Cortex of kidney (tissue), 1 donor: ENCODE data around the gene CDH4.

Experiments used
- DNase-seq: peaks from one replicate; lab custom pipeline; 2025; lab: John Stamatoyannopoulos, UW

The CDH4 gene

DNA sequence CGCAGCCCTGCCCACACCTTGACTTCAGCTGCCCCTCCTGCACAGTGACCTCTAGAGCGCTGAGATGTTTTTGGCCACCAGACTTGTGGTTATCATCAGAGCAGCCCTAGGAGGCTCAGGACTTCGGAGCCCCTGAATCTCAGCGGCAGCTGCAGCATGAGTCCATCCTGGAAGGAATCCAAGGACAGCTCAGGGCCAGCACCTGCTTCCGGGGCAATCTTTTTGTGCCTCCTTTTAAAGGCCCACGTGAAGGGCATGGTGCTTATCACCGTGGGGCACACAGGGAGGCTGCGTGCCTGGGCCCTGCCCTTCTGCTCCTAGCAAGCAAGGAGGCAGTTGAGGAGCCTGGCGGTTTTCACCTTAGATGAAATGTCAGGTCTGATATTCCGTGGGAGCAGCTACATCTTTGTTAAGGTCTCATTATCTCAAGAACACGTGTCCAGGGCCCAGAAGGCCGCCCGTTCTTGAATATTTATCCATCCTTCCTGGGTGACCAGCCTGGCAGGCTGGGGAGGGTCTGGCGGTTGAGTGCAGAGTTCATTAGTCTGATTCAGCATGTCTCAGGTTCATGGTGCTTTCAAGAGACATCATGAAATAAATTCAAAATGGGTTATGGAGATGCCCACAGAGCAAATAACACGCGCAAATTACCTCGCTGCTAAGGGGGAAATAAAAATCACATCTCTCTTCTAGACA lies 421.2 kb downstream of the CDH4 start:
- DNase-seq: no peak

DNA sequence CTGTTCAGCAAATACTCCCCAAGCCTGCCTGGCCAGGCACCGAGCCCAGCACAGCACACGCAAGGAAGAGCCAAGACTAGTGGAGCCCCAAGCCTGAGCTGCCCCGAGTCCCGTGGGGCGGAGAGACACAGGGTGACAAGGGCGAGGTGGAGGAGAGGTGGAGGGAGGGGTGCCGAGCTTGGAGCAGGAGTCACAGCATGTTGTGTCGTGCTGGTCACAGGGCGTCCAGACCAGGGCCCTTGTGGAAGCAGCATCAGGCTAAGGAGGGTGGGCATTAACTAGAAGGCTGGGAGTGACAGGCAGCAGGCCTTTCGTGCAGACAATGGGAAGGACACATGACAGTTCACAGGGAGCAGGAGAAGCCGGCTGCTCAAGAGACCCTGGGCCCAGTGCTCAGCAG lies 422.1 kb downstream of the CDH4 start:
- no peak for DNase-seq

DNA sequence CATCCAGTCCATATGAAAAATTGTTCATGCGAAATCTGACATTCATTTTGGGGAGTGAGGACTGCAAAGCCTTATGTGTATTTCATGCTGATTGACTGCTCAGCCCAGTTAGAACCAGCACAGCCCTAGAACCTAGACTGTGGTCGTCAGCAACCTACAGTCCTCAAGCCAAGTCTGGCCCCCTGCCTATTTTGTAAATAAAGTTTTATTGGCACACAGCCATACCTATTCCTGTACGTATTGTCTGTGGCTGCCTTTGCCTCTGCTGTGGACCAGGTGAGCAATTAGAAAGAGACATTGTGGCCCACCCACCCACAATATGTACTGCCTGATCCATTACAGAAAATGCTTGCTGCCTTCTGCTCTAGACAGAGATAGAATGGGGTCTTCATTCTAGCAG lies 422.6 kb downstream of the CDH4 start:
- no peak for DNase-seq

DNA sequence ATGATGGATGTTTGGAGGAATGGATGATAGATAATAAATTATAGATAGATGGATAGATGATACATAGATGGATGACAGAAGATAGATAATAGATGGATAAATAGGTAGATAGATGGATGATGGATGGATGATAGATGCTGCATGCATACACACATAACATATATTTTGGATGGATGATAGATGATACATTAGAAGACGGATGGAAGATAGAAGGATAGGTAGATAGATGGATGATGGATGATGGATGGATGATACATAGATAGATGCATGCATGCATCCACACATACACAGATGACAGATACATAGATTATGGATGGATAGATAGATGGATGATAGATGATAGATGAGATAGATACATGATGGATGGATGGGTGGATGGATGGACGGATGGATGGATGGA lies 425.9 kb downstream of the CDH4 start:
- DNase-seq: no peak

DNA sequence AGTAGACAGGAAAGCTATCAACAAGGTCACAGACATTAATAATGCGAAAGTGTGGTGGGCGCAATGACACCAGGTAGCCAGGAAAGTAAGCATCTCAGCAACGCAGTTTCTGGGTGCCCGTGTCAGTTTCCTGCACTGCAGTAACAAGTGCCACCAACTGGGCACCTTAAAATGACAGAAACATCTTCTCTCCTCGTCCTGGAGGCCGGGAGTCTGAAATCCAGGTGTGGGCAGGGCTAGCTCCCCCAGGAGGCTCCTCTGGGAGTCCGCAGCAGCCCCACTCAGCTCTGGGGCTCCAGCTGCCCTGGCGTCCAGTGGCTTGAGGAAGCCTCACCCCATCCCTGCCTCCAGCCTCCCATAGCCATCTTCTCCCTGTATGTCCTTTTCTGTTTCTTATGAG lies 426.4 kb downstream of the CDH4 start:
- DNase-seq: no peak

DNA sequence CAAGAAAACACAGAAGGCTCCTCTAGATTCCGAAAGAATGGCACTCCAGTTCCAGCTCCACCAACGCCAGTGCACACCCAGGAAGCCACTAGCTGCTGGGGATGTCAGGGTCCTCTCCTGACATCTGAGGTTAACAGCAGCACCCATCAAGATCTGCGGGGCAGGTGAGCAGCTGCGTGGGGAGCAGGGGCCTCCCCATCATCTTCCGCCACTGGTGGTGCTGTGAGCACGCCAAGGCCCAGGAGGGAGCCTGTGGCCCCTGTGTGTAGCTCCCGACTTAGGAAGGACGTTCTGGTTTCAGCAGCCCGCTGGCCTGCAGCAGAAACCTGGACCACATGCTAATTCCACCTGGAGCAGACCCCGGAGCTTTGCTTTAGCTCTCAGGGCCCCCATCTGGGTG lies 427.4 kb downstream of the CDH4 start:
- no peak for DNase-seq

DNA sequence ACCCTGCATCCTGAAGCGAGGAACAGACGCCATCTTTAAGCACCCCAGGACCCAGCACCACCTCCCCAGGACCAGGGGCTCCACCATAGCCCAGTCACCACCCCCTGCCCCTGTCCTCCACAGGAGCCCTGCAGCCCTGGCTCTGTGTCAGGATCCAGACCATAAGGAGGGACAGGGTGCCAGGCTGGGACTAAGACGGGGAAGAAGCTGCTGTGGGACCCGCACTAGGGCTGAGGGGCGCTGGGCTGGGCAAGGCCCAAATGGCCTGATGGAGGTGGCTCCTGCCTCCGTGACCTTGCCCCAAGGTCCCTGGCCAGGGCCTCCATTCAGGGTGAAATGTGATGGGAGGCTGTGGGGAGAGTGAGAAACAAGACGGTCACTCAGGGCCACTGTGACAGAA lies 428.0 kb downstream of the CDH4 start:
- no peak for DNase-seq

DNA sequence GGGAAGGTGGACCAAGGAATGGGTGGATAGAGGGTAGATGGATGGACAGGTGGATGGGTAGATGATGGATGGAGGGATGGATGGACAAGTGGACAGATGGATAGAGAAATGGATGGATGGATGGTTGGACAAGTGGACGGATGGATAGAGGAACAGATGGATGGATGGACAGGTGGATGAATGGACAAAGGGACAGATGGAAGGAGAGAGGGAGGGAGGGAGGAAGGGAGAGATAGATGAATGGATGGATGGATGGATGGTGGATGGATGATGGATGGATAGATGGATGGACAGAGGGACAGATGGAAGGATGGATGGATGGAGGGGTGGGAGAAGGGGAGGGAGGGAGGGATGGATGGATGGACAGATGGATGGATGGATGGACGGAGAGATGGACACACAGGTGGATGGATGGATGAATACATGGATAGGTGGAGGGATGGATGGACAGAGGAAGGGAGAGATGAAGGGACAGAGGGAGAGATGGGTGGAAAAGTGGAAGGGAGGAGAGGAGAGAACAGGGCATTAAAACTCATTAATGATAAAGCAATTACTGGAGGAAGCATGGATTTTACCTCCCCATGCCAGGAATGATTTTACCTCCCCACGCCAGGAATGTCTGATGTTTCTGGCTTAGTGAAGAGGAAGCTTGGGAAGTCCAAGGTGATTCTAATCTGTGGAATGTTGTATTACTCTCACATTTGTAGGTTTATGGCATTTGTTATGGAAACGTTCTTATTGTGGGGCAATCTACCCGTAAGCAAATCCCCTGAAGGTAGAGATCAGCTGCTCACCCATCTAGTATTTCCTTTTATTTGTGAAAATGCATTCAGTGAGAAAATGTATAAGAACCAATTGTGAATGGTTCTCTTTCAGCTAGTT lies 430.3 kb downstream of the CDH4 start:
- no peak for DNase-seq

DNA sequence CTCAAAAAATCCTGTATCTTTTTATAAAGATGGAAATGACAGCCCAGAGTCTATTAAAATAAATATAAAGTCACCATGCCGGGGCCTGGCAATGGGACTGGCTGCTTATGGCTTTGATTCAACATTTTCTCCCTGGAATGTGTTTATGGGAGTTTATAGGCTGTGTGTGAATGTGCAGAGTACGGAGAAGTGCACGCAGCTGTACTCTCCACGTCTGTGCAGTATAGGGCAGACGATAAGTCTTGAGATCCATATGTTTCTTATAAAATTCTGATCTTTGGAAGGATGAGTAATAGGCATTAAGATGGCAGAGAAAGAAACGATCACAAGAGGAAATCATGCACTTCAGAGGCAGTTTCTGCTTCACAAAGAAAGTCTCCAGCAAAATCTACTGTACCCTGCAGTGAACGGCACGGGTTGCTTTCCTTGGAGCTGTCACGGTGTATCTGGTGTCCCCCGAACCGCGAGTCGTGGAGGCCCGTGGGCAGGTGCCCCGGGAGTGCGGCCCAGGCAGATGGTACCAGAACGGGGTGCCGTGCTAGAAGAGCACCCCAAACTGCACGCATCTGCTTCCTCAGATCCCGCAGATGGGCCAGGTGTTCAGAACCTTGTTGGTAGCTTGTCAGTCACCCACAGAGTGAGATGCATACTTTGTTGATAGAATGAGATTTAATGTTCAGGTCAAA lies 431.1 kb downstream of the CDH4 start:
- no peak for DNase-seq

DNA sequence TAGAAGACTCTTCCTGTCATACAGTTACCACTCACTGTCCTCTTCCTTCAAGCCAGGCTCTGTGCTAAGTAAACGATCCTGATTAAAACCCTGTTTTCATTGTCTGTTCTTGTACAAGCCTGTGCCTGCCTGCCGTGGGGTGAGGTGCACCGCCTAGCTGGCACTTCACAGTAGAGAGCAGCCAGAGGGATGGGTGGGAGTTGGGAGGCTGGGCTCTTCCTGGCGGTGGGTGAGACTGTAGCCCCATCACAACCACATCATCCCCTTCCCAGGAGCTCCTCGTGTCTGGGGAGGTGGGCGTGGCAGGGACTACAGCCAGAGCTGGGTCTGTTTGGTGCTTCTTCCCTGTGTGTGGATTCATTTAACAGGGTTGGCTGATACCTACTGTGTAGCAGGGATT lies 431.7 kb downstream of the CDH4 start:
- DNase-seq: no peak

DNA sequence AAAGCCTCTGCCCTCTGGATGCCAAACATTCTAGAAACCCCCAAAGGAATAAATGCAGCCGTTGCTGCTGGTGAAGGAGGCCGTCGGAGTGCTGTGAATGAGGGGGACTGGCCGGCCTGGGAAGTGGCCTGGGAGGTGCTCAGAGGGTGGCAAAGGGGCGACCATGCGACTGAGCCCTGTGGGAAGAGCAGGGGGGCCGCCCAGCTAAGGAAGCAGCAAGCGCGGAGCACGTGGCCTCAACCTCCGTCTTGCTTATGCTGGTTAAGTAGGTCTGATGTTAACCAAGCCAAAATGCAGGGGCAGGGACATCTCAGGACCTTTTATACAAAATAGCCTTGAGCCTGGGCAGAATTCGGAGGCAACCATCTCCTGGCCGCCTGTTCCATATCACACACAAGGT lies 432.1 kb downstream of the CDH4 start:
- no peak for DNase-seq

DNA sequence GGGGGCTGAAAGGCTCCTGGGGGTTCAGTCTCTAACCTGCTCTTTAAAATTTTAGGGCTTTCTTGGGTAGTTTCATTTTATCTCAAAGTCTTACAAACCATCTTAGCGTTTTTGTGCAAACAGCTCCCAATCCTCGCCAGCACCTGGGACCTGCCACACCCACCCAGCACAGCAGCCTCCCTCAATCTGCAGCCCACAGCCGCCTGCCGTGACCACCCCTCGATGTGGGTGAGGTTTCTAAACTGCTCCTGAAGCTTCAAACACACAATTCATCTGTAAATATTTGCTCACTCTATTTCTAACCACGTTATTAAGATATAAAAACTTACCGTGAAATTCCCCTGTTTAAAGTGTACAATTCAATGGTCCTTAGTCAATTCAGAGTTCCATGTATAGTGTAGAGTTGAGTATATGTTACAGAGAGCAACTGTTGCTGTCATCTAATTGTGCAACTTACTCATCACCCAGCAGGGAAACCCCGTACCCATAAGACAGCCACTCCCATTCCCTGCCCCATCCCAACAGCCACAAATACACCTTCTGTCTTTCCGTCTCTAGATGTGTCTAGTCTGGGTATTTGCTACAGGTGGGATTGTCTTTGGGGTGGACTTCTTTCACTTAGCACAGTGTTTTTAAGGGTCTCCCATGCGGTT lies 432.6 kb downstream of the CDH4 start:
- DNase-seq: no peak

DNA sequence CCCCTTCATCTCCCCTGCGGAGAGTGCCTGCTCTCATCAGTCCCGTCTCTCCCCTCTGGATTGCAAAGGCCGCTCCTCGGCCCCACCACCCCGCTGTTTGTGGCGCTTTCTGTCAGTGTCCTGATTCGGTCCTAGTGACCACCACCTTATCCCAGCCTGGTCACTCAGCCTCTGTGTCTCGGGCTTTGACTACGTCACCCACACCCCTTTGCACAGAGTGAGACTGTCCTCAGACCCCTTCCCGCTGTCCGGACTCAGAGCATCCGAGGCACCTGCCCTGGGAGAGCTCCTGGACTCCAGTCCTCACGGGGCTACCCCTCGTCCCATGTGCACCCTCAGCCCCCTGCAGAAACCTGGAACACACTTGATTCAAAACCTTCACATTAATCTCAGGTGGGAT lies 433.4 kb downstream of the CDH4 start:
- no peak for DNase-seq

DNA sequence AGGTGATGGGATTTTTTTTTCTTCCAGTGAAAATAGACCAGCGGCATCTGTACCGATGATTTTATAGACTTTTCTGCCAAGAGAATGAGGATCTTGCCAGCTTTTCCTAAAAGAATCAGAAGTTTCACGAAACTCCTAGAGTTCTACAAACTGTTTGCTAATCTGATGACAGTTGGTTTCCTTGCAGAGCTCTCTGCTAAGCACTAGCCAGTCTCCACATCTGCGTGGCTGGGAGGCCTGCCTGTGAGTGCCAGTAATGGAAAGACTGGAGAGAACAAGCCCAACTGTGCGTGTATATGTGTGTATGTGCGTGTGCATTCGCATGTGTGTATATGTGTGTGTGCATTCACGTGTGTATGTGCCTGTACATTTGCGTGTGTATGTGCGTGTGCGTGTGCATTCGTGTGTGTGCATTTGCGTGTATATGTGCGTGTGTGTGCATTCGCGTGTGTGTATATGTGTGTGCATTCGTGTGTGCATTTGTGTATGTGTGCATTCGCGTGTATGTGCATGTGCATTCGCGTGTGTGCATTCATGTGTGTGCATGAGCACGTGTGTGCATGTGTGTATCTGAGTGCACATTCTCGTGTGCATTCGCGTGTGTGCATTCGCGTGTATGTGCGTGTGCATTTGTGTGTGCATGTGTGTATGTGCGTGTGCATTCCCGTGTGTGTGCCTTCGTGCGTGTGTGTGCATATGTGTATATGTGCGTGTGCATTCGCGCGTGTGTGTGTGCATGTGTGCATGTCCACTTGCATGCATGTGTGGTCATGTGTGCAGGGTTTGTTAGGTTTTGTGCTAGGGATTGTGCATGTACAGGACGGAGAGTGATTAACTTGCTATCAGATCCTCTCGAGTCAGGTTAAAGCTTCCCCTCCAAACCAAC lies 434.2 kb downstream of the CDH4 start:
- DNase-seq: no peak

DNA sequence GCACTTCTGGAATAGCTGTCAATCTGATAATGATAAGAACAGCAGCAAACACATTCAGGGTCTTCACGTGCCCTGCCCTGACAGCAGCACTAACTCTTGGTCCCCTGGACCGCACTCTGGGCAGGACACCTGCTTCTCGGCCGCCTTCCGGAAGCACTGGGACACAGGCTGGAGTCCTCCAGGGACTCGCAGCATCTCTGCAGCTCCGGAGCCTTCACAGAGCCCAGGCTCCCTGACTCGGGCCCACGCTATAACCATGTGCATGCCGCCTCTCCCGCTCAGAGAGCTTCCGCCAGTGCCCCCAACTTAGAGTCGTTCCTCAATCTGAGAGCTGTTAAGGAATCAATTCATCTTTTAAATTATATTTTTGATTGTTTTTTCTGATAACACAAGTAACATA lies 436.4 kb downstream of the CDH4 start:
- DNase-seq: no peak

DNA sequence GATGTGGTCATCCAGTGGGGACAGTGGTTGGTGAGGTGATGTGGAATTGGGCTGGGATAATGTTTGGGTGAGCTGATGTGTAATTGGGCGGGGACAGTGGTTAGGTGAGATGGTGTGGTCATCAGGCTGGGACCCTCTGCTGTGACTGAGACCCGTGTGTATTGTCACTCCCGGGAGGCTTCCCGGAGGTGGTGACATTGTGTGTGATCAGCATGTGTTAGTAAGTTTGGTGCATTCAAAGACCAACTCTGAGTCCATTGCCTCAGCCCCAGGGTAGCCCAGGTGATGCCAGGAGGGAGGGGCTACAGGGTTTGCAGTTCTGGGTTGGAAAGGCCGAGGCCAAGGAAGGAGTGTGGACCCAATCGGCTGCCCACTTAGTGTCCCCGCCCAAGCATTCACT lies 438.1 kb downstream of the CDH4 start:
- no peak for DNase-seq

DNA sequence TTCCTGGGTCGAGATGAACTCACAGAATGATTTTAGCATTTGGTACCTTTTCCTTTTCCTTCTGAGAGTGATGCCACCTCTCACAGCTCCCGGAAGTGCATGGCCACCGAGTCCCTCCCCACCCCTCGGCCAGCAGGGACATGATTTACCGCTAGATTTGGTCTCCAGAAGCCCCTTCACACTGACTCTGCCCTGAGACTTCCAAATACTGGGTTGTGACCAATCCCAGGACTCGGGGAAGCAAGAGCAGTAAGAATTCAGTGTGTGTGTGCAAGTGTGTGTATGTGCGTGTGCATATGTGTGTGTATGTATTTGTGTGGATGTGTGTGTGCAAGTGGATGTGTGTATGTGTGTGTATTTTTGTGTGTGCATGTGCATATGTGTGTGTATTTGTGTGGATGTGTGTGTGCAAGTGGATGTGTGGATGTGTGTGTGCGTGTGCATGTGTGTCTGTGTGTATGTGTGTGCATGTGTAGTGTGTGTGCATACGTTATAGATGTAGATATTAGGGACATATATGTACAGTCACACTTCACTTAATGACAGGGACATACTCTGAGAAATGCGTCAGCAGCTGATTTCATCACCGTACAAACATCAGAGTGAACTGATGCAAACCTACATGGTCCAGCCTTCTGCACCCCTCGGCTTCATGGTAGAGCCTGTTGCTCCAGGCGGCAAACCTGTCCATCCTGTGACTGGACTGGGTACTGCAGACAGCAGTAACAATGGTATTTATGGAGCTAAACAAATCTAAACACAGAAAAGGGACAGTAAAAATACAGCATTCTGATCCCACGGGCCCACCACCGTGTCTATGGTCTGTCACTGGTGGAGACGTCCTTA lies 439.2 kb downstream of the CDH4 start:
- DNase-seq: no peak

DNA sequence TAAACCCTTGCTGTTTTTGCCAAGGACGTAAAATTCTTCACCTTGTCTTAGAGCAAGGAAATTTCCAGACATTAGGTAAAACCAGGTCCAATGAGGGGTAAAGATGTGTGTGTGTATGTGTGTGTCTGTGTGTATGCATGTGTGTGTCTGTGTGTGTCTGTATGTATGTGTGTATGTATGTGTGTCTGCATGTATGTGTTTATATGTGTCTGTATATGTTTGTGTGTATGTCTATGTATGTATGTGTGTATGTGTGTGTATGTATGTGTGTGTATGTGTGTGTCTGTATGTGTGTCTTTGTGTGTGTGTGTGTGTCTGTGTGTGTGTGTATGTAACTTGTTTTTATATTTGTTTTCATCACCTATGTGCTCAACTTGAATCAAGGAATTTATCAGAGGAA lies 439.9 kb downstream of the CDH4 start:
- DNase-seq: no peak

DNA sequence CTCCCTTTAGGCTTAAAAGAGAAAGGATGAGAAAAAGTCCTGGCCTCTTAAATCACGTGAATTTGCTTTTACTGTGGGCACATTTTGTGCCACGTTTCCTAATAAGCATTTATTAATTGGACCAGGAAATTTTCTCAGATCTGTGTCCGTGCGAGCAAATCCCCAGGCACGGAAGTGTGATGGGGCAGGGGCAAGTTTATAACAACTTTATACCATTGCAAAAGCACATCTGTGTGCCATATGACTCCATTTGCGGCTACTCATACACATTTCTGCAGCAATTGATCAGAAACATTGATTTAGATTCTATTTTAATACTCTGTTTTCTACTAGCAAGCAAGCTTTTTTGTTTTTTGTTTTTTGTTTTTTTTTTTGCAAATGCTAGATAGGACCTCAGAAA lies 440.4 kb downstream of the CDH4 start:
- no peak for DNase-seq

DNA sequence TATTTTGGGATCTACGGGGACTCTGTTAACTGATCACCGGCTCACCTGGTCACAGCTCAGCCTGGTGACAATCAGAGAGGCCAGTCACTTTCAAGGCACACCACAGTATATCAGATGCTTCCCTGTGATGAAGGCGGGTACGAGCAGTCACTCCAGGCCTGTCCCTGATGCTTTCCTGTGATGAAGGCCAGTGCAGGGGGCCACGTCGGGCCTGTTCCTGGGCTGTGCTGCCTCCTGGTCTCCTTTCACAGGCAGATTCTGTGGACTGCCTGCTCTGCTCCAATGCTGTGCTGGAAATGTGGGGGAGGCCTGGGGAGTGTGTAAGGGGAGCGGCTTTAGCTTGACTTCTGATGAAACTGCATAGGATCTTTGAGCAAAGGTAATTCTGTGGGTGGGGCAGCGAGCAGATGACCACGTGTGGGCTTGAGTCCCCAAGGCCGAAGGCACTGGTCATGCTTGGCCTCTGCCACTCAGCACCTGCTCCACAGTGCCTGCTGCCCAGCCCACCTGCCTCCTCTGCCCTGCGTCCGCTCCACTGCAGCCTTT lies 441.1 kb downstream of the CDH4 start:
- DNase-seq: no peak
